ENCODE results near the gene PPP2R3A. TPM values are rescaled to one million over a fixed set of nuclear protein-coding genes. Genes with fewer than 3 reads are reported as not detected.

Gene PPP2R3A
- total and polyA plus RNA-seq, 2 of the 13 experiments (the other 11 are each of a cell fraction or from before 2014, with no cell fraction given) = 0.07 to 0.12 TPM

- TF ChIP-seq AKNA (CRISPR knock-in tag; IDR thresholded peaks at IDR 0.05; ENCODE audit: borderline replicate concordance) = peak; percentile 96; the same call in 1 of the 2 replicates
- TF ChIP-seq ZNF720 (CRISPR knock-in tag; IDR thresholded peaks at IDR 0.05) = no peak
- TF ChIP-seq ZFP1 (CRISPR knock-in tag; IDR thresholded peaks at IDR 0.05) = no peak; the same call in 1 of the 2 replicates
- TF ChIP-seq KLF12 (CRISPR knock-in tag; IDR thresholded peaks at IDR 0.05; ENCODE audit: borderline replicate concordance) = peak; percentile 94
- no peak for TF ChIP-seq SCMH1 (CRISPR knock-in tag; IDR thresholded peaks at IDR 0.05; ENCODE audit: borderline replicate concordance)
- peak; percentile 96 for TF ChIP-seq BORCS8-MEF2B (CRISPR knock-in tag; IDR thresholded peaks at IDR 0.05)
- peak; percentile 95 for TF ChIP-seq ZBTB38 (CRISPR knock-in tag; IDR thresholded peaks at IDR 0.05)
- 0 out of 2 replicates have a peak, but pooled peaks have one; percentile 90 for TF ChIP-seq THYN1 (CRISPR knock-in tag; IDR thresholded peaks at IDR 0.05; ENCODE audit: borderline replicate concordance, low read depth)
- peak; percentile 97 for TF ChIP-seq MXD1 (CRISPR knock-in tag; IDR thresholded peaks at IDR 0.05)
- peak; percentile 48 for TF ChIP-seq ONECUT2 (CRISPR knock-in tag; IDR thresholded peaks at IDR 0.05)
- 0 out of 2 replicates have a peak, but pooled peaks have one; percentile 41 for TF ChIP-seq ZNF572 (CRISPR knock-in tag; IDR thresholded peaks at IDR 0.05)
- TF ChIP-seq MYC (CRISPR knock-in tag; IDR thresholded peaks at IDR 0.05; ENCODE audit: borderline replicate concordance) = peak; percentile 100
- peak; percentile 81; the same call in 1 of the 2 replicates for TF ChIP-seq STAT6 (CRISPR knock-in tag; IDR thresholded peaks at IDR 0.05; ENCODE audit: borderline replicate concordance)
- TF ChIP-seq E2F2 (CRISPR knock-in tag; IDR thresholded peaks at IDR 0.05; ENCODE audit: borderline replicate concordance) = peak; percentile 83; the same call in 1 of the 2 replicates
- TF ChIP-seq PPARG (CRISPR knock-in tag; conservative IDR thresholded peaks at IDR 0.05) = peak; percentile 81
- peak; percentile 39 for TF ChIP-seq NFYC (CRISPR knock-in tag; IDR thresholded peaks at IDR 0.05)
- no peak for TF ChIP-seq NFIB (CRISPR knock-in tag; IDR thresholded peaks at IDR 0.05; ENCODE audit: borderline replicate concordance)
- TF ChIP-seq ZNF660 (CRISPR knock-in tag; IDR thresholded peaks at IDR 0.05; ENCODE audit: borderline replicate concordance, low read depth) = peak; percentile 72; the same call in 1 of the 2 replicates
- TF ChIP-seq ZMYM2 (CRISPR knock-in tag; IDR thresholded peaks at IDR 0.05) = peak; percentile 94
- no peak for TF ChIP-seq HMGA1 (CRISPR knock-in tag; conservative IDR thresholded peaks at IDR 0.05)
Measured at GRCh38 chr3:136196401-136197158, 231.1 kb downstream of the PPP2R3A start (continued).

All from HepG2 (cell line).